Measurements from ENCODE around the gene GRIK4.

The GRIK4 gene

DNA sequence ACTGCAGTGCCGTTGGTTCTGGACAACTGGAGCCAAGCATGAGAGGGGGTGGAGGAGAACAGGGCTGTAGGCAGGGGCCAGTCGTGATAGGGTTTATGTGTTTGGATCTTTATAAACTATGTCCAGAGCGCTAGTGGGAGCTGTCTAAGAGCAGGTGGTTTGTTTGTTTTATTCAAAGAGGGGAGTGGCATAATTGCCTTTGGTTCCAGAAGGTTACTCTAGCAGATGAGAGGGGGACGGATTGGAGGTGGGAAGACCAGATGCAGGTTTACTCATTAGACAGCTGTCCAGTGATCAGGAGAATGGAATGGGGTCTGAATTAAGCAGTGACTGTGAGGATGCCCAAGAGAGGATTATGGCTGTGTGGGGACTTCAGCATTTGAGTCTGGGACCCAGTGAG, 403.1 kb downstream of the GRIK4 start:
- no peak for DNase-seq (ENCODE audit: low read depth)

DNA sequence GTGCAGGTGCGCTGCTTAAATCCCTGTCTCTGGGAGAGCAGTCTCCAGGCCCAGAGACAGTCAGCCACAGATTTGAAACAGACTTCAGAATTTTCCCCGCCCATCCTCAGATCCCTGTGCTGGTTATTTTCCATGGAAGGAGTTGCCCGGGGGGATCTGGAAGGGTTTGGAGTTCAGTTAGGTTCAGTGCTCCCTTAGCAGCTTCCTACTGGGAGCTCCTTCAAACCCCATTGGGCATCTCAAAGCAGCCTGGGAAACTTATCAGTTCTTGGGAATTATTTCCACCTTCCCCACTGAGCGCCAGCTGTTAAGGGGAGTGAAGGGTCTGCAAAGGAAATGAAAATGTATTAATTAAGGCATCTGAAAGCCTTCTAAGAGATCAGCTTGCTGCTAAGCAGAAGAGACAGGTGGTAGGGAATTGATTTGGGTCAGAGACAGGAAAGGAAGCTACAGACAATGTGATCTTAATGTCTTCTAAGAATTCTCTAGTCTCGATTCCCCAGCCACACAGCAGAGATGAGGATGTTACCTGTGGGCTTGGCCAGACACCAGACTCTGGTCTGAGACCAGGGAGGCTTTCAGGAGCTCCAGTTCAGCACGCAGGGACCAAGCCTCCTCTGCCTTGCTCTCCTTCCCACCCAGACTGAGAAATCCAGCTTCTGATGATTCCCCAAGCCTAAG, 406.2 kb downstream of the GRIK4 start:
- DNase-seq (ENCODE audit: low read depth), result no peak

DNA sequence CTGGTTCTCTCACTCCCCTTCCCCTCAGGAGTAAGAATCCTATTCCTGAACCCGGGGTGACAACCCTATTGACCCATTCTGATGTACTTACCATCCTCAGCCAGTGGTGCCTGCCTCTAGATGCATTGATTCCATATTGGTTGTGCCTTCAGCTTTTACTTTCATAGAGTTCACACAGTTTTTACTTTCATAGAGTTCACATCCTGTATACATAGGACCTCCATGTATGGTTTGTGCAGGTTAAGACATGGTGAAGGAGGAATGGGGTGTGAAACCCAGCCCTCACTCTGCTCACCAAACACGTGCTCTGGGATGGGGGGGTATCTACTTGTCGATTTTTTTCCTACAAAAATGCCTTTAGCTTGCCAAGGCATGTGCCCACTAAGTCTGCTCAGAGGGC, 406.7 kb downstream of the GRIK4 start:
- no peak for DNase-seq (ENCODE audit: low read depth)

DNA sequence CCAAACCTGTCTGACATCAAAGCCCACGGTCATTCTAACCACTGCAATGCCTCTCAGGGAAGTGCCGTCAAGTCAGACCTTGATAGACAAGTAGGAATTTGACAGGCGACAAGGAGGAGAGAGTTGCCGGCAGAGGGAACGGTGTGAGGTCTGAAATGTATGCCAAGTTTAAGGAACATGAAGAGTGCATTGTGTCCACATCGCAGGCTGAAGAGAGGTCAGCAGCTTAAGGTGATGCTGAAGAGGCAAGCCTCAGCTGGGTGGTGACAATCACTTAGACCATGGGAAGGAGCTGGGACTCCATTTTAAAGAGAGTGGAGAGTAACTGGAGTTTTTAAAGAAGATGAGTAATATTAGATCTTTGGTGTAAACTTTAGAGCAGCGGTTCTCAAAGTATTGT, 407.5 kb downstream of the GRIK4 start:
- DNase-seq (ENCODE audit: low read depth), result no peak

DNA sequence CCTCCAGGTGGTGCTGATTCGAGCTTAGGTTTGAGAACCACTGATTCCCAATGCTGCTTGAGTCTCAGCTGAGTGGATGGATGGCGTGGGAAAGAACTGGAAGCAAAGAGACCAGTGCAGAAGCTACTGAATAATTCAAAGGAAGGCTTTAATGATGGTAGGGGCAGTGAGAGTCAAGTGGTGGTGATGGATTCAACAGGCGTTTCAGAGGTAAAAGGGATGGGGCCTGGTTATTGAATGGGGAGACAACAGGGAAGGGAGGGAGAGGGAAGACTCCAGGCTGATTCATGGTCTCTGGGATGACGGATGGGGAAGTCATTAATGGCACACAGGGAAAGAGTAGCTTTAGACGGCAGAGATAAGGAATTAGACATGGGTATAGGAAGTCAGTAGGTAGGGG, 408.0 kb downstream of the GRIK4 start:
- no peak for DNase-seq (ENCODE audit: low read depth)

DNA sequence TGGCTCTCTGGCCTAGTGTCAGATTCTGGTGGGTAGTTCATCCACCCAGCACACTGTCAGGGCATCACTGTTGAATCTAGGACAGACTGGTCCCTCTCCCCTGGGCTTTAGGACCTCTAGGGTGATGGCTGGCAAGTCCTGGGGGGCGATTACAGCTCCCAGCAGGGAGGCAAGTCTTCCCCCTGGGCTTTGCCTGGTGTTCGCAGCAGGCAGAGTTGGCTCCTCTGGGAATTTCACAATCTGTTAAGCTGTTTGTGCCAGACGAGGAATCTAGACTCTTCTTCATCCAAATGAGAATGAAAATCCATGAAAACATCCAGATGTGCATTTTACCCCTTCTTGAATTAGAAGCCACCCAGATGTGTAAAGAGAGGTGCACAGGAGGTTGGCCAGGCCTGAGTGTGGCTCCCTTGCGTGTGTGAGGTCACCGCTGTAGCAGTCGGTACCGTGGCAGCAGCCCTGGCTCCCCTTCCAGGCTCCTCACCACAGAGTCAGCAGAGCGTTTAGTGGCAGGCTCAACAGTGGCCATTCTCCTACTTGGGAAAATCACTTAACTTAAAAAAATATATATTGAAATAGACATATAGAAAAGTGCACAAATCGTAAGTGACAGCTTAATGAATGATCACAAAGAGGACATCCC, 412.4 kb downstream of the GRIK4 start:
- no peak for DNase-seq (ENCODE audit: low read depth)

DNA sequence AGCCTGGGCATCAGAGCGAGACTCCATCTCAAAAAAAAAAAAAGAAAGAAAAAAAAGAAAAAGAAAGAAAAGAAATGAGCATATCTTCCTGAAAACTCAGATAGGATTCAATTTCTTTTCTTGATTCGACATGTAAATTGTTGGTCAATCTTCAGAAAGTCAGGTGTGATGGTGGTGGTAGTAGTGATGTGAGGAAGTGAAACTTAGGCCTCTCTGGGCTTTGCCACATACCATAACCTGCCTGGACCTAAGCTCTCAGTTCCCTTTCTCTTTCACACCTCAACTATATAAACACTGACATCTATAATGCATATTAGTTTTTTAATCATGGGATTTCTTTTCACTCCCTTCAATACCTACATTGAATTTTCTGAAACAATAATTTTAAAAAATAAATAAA, 414.4 kb downstream of the GRIK4 start:
- no peak for DNase-seq (ENCODE audit: low read depth)

DNA sequence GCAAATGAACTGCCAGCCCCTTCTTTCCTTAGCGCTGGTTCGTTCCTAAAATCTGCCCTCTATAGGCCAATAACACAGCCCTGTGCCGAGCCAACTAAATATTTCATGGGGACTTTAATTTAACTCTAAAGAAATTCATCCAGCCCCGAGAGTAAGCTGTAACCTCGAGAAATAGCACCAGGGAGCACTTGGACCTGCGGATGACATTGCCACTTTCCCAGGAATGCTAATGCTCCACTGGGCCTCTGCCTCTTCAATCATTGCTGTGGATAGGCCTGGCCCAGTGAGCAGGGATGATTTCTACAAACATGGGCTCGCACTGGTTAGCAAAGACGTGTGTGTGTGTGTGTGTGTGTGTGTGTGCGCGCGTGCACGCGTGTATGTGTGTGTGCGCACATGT, 417.1 kb downstream of the GRIK4 start:
- DNase-seq (ENCODE audit: low read depth), result no peak

DNA sequence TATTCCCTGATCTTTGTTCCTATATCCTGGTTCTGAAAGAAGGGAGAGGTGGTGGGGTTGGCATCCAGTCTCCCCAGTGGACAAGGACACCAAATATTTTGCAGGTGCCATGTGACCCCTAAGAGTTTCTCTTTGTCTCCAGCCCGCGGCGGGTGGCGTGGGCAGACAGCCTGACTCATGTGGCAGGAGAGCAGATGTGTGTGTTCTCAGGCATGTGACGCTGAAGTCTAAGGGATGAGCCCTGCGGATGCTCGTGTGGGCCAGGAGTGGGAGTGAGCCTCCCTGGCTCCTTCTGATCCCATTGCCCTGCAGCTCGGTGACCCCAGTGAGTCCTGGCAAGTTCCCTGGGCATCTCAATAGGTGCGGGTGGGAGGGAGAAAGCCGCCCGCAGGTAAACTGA, 417.5 kb downstream of the GRIK4 start:
- no peak for DNase-seq (ENCODE audit: low read depth)

DNA sequence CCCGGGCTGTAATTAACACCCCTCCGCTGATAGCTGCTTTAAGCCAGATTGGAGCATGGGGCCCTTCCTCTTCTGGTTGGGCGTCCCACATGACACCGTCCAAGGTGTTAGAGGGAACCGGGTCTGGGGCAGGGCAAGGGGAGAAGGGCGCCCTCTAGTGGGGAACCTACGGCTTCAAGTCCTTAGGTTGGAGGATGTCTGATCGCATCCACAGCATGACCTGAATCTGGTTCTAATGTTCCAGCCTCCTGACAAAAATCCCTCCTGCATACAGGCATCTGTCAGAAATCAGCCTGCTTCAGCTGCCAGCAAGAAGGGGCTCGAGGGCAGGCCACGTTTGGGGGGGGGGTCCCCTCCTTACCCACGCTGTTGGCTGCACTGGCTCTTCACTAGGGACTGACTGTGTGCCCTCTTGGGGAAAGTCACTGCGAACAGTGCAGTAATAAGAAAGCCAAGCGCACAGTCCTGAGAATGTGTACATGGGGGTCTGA, 418.2 kb downstream of the GRIK4 start:
- peak; percentile 45 for DNase-seq (ENCODE audit: low read depth)

DNA sequence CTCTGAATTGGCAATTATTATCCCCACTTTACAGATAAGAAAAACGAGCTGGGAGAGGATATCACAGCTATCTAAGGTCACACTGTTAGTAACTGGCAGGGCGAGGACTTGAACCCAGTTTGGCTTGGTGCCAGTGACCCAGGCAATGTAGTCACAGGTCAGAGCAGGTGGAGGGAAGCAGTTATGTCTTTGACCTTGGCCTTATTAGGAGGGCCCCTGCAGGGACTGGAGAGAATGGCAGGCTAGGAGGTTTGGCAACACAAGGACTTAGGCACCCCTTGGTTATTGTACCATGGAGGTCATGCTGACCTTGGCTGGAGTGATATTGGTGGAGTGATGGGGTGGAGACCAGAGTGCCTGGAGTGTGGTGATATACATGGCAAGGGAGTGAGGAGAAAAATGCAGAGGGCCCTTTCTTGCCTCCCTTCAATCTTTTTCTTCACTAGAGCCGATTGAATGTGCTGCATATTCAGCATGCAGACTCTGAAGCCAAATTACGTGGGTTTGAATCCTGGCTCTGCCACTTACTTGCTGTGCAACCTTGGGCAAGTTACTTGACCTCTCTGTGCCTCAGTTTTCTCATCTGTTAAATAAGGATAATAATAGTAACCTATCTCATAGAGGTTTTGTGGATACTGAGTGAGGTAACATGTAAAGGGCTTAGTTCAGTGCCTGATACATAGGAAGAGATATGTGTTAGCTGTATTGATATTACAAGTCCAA, 419.7 kb downstream of the GRIK4 start:
- DNase-seq (ENCODE audit: low read depth), result no peak

DNA sequence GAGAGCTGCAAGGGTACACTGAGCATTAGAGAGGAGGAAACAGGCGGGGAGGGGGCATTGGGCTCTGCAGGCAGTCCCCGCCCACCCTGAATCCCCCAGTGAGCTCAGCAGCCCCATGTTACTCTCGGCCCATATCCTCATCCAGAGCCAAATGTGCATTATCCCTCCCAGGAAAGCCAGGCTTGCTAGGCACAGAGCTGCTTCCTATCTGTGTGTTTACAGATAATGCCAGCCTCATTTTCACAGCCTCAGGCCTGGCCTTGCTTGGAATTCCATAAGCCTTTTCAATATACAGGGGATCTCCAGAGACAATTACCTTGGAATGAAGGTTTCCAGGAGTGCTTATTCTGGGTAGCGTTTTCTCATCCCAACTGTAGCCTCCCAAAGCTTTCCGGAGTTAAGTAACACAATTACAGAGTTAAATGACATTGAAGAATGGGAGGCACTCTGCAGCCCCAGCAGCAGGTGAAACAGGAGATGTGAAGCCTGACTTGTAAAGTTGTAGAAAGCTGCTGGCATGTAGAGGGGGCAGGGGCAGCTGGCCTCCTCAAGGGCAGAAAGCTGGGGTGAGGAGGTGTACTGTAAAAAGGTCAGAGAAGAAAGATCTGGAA, 420.9 kb downstream of the GRIK4 start:
- no peak for DNase-seq (ENCODE audit: low read depth)

DNA sequence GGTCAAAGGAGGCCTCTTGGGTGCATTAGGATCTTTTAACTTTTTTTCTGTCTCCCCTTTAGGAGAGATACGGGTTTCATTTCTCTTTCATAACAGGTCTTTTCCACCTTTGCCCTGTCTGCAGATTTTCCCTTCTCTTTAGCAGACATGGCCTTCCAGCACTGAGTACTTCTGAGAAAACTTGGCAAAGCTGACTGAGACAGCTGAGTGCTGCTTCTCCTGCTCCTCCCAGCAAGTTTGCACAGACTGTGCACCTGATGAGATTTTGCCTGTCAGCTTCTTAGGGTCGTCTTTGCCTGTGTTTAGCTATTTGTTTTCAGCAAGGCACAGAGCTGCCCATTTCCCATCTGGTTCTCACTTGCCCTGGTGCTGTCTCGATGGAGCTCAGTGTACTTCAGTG, 424.8 kb downstream of the GRIK4 start:
- DNase-seq (ENCODE audit: low read depth), result no peak

DNA sequence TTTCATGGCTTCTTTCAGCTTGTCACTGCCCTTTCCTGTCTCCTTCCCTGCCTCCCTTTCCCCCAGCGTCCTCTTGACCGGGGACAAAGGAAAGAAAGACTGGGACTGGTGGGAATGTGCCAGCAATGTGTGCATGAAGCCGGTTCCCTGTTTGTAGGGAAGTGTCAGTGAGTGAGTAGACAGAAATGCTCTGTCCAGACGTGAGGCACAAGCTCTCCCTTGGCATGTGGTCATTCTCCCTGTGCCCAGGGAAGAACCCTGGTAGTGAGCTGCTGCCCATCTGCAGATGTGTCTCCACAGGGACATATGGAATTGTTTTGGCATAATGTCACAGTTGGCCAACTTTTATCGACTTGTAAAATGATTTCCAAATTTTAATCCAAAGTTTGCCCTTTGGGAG, 426.0 kb downstream of the GRIK4 start:
- DNase-seq (ENCODE audit: low read depth), result no peak

DNA sequence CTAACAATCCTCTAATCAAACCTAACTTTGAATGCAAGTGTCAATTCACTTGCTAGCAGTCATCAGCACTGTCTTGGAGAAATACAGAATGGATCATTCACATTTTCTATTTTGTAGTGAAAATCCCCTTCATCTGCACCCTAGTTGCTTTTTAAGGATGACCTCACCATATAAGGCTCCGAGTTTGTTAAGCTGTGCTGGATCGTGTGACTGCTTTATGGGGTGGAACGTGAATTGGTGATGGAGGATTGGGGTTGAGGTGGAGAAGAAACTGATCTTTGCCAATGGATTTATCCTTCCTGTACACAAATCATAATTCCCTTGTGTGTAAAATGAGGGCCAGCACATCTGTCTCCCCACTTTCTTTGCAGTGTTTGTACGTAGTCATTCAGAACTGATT, 426.7 kb downstream of the GRIK4 start:
- no peak for DNase-seq (ENCODE audit: low read depth)

DNA sequence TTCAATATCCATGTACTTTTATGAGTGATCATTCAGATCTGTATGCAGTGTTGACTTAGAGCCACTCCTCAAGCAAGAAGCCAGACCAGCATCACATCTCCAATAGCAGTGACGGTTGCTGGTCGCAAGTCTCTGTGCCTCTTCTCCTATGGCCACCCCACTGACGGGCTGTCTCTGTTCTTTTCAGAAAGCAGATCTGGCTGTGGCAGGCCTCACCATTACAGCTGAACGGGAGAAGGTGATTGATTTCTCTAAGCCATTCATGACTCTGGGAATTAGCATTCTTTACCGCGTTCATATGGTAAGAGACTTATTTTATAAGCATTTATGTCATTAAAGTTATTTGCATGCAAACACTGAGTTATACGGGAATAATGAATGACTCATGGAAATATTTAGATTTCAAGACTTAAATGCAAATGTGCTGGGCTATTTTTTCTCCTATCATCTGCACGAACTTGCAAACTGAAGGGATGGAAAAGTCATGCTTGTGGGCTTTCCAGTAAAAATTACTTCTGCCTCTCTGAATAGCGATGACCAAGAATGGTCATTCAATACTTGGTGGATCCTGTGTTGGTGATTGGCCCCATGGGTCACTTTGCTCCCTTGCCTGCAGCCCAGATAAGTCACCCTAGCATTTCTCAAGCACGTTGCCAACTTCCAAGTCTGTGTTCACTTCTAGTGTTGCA, 428.8 kb downstream of the GRIK4 start:
- DNase-seq (ENCODE audit: low read depth), result no peak

DNA sequence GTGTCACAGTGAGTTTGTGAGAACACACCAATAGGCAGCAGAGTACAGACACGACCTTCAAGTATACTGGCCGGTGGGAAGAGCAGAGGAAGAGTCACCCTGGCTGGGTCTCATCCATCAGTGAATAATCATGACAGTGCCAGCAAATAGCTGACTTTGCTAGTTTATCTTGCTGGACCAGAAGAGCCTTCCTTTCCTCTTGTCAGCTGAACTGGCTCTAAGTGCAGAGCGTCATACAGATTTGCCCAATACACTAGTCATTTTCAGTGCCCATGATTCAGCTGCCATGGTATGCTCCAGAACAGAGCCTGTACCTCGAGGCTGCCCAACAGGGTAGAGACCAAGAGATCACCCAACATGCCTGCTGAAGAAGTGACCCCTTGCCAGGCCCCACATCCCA, 429.5 kb downstream of the GRIK4 start:
- no peak for DNase-seq (ENCODE audit: low read depth)

DNA sequence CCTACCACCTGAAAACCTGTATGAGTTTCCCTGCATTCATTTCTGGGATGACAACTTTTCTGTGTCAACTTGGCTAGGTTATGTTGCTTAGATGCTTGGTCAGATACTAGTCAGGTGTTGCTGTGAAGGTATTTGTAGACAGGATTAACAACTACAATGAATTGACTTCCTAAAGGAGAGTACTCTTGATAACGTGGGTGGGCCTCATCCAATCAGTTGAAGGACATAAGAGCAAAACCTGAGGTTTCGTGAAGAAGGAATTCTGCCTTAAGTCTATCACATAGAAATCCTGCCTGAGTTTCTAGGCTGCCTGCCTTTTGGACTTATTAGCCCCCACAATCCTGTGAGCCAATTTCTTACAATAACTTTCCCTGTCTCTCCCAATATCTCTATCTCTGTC, 431.2 kb downstream of the GRIK4 start:
- DNase-seq (ENCODE audit: low read depth), result no peak

DNA sequence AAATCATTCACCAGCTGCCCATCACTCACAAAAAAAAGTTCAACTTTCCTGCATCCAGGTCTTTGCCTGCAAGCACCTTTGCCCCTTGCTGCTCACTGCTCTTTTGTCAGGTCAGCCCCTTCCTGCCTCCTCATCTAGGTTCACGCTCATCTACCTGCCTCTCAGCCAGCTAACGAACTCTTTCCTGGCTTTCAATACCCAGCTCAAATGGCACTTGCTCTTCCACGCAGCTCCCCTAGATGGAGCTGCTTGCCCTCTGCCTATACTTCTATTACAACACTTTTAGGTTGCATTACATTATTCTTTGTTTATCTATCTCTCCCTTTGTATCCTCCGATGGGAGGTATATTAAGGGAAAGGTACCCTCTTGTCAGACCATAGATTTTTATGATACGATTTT, 433.5 kb downstream of the GRIK4 start:
- DNase-seq (ENCODE audit: low read depth), result no peak

DNA sequence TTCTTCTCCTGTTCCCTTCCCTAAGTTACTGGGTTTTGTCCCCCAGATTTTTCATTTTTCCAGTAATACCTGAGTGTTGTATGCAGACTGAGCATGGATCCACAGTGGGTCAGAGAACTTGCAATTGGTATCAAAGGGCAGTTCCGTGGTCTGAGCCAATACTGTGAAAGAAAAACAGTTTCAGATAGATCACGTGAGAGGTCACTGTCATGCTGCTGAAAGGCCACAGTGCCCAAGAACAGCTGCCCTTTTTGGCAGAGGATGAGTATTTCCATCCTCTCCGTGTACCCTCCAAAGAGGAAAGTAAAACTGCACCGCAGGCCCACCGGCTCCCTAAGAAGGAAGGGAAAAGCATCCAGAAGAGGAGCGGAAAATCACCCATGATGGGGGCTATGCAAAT, 439.3 kb downstream of the GRIK4 start:
- no peak for DNase-seq (ENCODE audit: low read depth)

DNA sequence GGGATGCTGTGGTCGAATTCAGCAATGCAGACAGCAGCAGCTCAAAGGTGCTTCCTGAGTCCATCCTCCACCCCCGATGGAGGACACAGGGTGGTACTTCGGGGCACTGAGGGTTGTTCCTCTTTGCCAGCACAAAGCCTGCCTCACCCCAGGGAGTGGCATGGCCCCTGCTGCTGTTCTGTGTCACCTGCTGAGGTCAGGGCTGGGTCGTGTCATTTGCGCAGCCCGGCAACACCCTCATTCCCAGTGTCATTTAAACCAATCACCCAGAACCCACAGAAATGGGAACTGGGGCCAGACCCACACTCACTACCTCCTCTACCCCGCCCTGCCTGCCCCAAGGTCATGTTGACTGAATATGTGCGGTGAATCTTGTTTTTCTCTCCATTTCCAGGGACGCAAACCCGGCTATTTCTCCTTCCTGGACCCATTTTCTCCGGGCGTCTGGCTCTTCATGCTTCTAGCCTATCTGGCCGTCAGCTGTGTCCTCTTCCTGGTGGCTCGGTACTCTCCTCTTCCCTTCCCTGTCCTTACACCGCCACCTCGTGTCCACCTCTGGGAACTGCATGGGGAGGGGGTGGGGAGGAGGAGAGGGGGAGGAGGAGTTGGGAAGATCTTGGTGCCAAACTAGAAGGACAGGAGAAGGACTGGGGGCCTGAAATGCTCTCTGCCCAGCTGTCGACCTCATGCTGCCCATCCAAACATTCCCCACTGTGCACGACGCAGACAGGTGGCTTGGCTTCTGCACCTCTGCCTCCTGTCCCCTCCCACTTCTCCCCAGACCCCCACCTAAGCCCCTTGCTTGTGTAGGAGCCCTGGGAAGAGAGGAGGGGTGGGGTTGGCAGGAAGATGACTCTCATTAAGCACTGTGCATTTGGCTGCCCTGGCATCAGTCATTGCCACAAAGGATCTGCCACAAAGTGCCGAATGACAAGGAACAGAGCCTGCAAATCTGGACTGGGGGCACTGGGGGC, 441.2 kb downstream of the GRIK4 start:
- peak; percentile 67 for DNase-seq (ENCODE audit: low read depth)

Data from iris pigment epithelial cell (primary cell).